ENCODE results near the gene CADPS. TPM values are rescaled to one million over a fixed set of nuclear protein-coding genes. Genes with fewer than 3 reads are reported as not detected.

The CADPS gene
- total and polyA plus RNA-seq, 2 experiments from 2014 or later, result 2.8 to 8.1 TPM

GRCh38 chr3:62818347-62818746 lies 56.9 kb downstream of the CADPS start:
- Histone ChIP-seq H2AFZ (no peak overlapping the region), H3K4me1 (ENCODE audit: insufficient read depth) (no peaks in the 10 kb centered on the region), H3K9me2 (replicated peaks; ENCODE audit: insufficient read depth) (no peaks in the 10 kb centered on the region), H3K4me3 (no peak overlapping the region), H3K27me3 (no peaks in the 10 kb centered on the region), H3K36me3 (replicated peaks; ENCODE audit: insufficient read depth, low read depth) (no peaks in the 10 kb centered on the region), H4K20me1 (ENCODE audit: insufficient read depth, poor library complexity, severe bottlenecking) (no peaks in the 10 kb centered on the region), H3K27ac (no peak overlapping the region), H3K79me2 (no peaks in the 10 kb centered on the region), H3K4me2 (no peak overlapping the region), H3K9me3 (ENCODE audit: low read depth) (no peaks in the 10 kb centered on the region)
- no peak for TF ChIP-seq CTCF (IDR thresholded peaks at IDR 0.05; ENCODE audit: poor library complexity)
- no peak for TF ChIP-seq EZH2phosphoT487 (IDR thresholded peaks at IDR 0.05; ENCODE audit: low read depth, severe bottlenecking, unreplicated experiment)
- no peak for TF ChIP-seq EZH2 (IDR thresholded peaks at IDR 0.05; ENCODE audit: borderline replicate concordance)
- WGBS (ENCODE audit: low lambda C conversion rate, missing lambda C conversion rate), result 86% methylated on average over 5 of the region's 5 CpGs
- no peak for DNase-seq (ENCODE audit: low spot score)

- no peaks in the 10 kb centered on the region for H3K79me2 ChIP-seq
- H3K27ac ChIP-seq, result no peak overlapping the region
- no peaks in the 10 kb centered on the region for H3K9me3 ChIP-seq (ENCODE audit: low read depth)
- no peaks in the 10 kb centered on the region for H3K27me3 ChIP-seq
- H3K36me3 ChIP-seq (replicated peaks; ENCODE audit: insufficient read depth, low read depth), result no peaks in the 10 kb centered on the region
- no peak for DNase-seq (ENCODE audit: low spot score)
- no peaks in the 10 kb centered on the region for H3K9me2 ChIP-seq (replicated peaks; ENCODE audit: insufficient read depth)
- no peak overlapping the region for H3K4me2 ChIP-seq
- TF ChIP-seq CTCF (IDR thresholded peaks at IDR 0.05; ENCODE audit: poor library complexity) (no peak), EZH2 (IDR thresholded peaks at IDR 0.05; ENCODE audit: borderline replicate concordance) (no peak), EZH2phosphoT487 (IDR thresholded peaks at IDR 0.05; ENCODE audit: low read depth, severe bottlenecking, unreplicated experiment) (no peak)
- H2AFZ ChIP-seq, result no peak overlapping the region
- no peaks in the 10 kb centered on the region for H4K20me1 ChIP-seq (ENCODE audit: insufficient read depth, poor library complexity, severe bottlenecking)
- 93% methylated on average over 2 of the region's 2 CpGs for WGBS (ENCODE audit: low lambda C conversion rate, missing lambda C conversion rate)
- H3K4me1 ChIP-seq (ENCODE audit: insufficient read depth), result no peaks in the 10 kb centered on the region
- no peak overlapping the region for H3K4me3 ChIP-seq
These were observed 57.5 kb downstream of the CADPS start for GRCh38 chr3:62817678-62818077.

- no peak overlapping the region for H3K4me2 ChIP-seq
- H3K27ac ChIP-seq, result no peak overlapping the region
- no peak overlapping the region for H2AFZ ChIP-seq
- no peak for TF ChIP-seq EZH2phosphoT487 (IDR thresholded peaks at IDR 0.05; ENCODE audit: low read depth, severe bottlenecking, unreplicated experiment)
- no peak for TF ChIP-seq CTCF (IDR thresholded peaks at IDR 0.05; ENCODE audit: poor library complexity)
- no peak for TF ChIP-seq EZH2 (IDR thresholded peaks at IDR 0.05; ENCODE audit: borderline replicate concordance)
- H3K27me3 ChIP-seq, result no peaks in the 10 kb centered on the region
- no peaks in the 10 kb centered on the region for H3K79me2 ChIP-seq
- H3K9me3 ChIP-seq (ENCODE audit: low read depth), result no peaks in the 10 kb centered on the region
- no peak overlapping the region for H3K4me3 ChIP-seq
- no peaks in the 10 kb centered on the region for H3K4me1 ChIP-seq (ENCODE audit: insufficient read depth)
- H4K20me1 ChIP-seq (ENCODE audit: insufficient read depth, poor library complexity, severe bottlenecking), result no peaks in the 10 kb centered on the region
- DNase-seq (ENCODE audit: low spot score), result no peak
- no peaks in the 10 kb centered on the region for H3K9me2 ChIP-seq (replicated peaks; ENCODE audit: insufficient read depth)
- no peaks in the 10 kb centered on the region for H3K36me3 ChIP-seq (replicated peaks; ENCODE audit: insufficient read depth, low read depth)
These were observed 59.2 kb downstream of the CADPS start for GRCh38 chr3:62815981-62816380.

GRCh38 chr3:62812631-62813030 lies 62.6 kb downstream of the CADPS start:
- Histone ChIP-seq H3K36me3 (replicated peaks; ENCODE audit: insufficient read depth, low read depth) (no peaks in the 10 kb centered on the region), H3K27ac (no peak overlapping the region), H3K79me2 (no peaks in the 10 kb centered on the region), H3K4me1 (ENCODE audit: insufficient read depth) (no peaks in the 10 kb centered on the region), H3K9me2 (replicated peaks; ENCODE audit: insufficient read depth) (no peaks in the 10 kb centered on the region), H3K4me3 (no peak overlapping the region), H3K4me2 (no peak overlapping the region), H3K9me3 (ENCODE audit: low read depth) (no peaks in the 10 kb centered on the region), H4K20me1 (ENCODE audit: insufficient read depth, poor library complexity, severe bottlenecking) (no peaks in the 10 kb centered on the region), H2AFZ (no peak overlapping the region), H3K27me3 (no peaks in the 10 kb centered on the region)
- no peak for DNase-seq (ENCODE audit: low spot score)
- no peak for TF ChIP-seq EZH2phosphoT487 (IDR thresholded peaks at IDR 0.05; ENCODE audit: low read depth, severe bottlenecking, unreplicated experiment)
- WGBS (ENCODE audit: low lambda C conversion rate, missing lambda C conversion rate), result 86% methylated on average over 3 of the region's 3 CpGs

Data from hepatocyte (in vitro differentiated cells).